Activated CD4-positive, CD25-positive, alpha-beta regulatory T cell (primary cell): ENCODE results near the gene SELENOW.
A peak's percentile ranks its signal among the peaks of the same experiment; 100 is the strongest.
"Not testable (repeated sequence)": the region's sequence is repeated elsewhere in the genome, so short reads cannot be mapped to it uniquely, and the experiment has no call there.

Experiments used
- DNase-seq, 4 experiments: peaks; one replicate each; lab custom pipeline; 2025; lab: John Stamatoyannopoulos, UW

Gene SELENOW

GRCh38 chr19:47778049-47778953 lies at the start of gene SELENOW:
TSS of gene SELENOW (plus strand) at chr19:47778703. CDS start at chr19:47778786, 83 bp downstream.
- DNase-seq: peak; percentile 65 to 75 (median 69)

- DNase-seq: no peak
These were observed 49.1 kb upstream of the SELENOW start for GRCh38 chr19:47729468-47729798.

GRCh38 chr19:47729799-47730520 lies 48.5 kb upstream of the SELENOW start:
- DNase-seq: peak in 1 of 4 experiments; percentile 10

GRCh38 chr19:47730521-47730889 lies 48.0 kb upstream of the SELENOW start:
- DNase-seq: no peak

- DNase-seq: no peak
These were observed 47.6 kb upstream of the SELENOW start for GRCh38 chr19:47730910-47731309.

GRCh38 chr19:47735131-47735530 lies 43.4 kb upstream of the SELENOW start:
- DNase-seq: no peak

GRCh38 chr19:47740866-47741519 lies 37.5 kb upstream of the SELENOW start:
- DNase-seq: no peak

GRCh38 chr19:47741544-47742140 lies 36.9 kb upstream of the SELENOW start:
- DNase-seq: no peak

- DNase-seq: no peak
These were observed 35.9 kb upstream of the SELENOW start for GRCh38 chr19:47742634-47743033.

- DNase-seq: peak; percentile 86 to 94 (median 92)
These were observed 33.2 kb upstream of the SELENOW start, which contains the start of gene NOP53 for GRCh38 chr19:47745010-47745901. TSS of gene NOP53 (plus strand) at chr19:47745546. CDS start at chr19:47745560, 14 bp downstream.

GRCh38 chr19:47746129-47746528 lies 32.4 kb upstream of the SELENOW start:
- not testable (repeated sequence) for DNase-seq

GRCh38 chr19:47749326-47749725 lies 29.2 kb upstream of the SELENOW start:
- no peak for DNase-seq

GRCh38 chr19:47750752-47751151 lies 27.8 kb upstream of the SELENOW start:
- no peak for DNase-seq

GRCh38 chr19:47752440-47753211 lies 25.9 kb upstream of the SELENOW start:
- no peak for DNase-seq

- no peak for DNase-seq
These were observed 24.1 kb upstream of the SELENOW start for GRCh38 chr19:47754206-47755064.

- DNase-seq: no peak
These were observed 23.3 kb upstream of the SELENOW start for GRCh38 chr19:47755065-47755761.

GRCh38 chr19:47755762-47756626 lies 22.5 kb upstream of the SELENOW start:
- no peak for DNase-seq

- DNase-seq: no peak
These were observed 21.9 kb upstream of the SELENOW start for GRCh38 chr19:47756627-47756929.
